HCT116 (cell line): ENCODE results near the gene PKP3. TPM values are rescaled to one million over a fixed set of nuclear protein-coding genes. Genes with fewer than 3 reads are reported as not detected.

Experiments used
- ATAC-seq: fragments of 200-7000 bp; cut with Tn5 transposase; 2 replicates; pipeline ENCODE4 v1.9.1; 2020; ENCODE audit warnings: mild to moderate bottlenecking, moderate library complexity
- BruUV-seq: library from RNA; stranded (reverse); fragments of 400-500 nt; replicated peaks from 2 replicates; lab custom pipeline; 2021; lab: Mats Ljungman, UMichigan
- CTCF ChIA-PET: fragments of 300-600 bp; sonication (Branson Sonifier 250); formaldehyde crosslinking; loops from one replicate; lab custom pipeline; 2021; ENCODE audit warnings: antibody characterized with exemption; lab: Charles Lee
- POLR2A ChIA-PET: fragments of 300-600, 350-600 bp; sonication (Branson Sonifier 250); formaldehyde crosslinking; loops from one replicate; lab custom pipeline; 2021; ENCODE audit warnings: antibody characterized with exemption; lab: Charles Lee
- RAD21 ChIA-PET, 2 experiments: fragments of 300-600 bp; sonication (Branson Sonifier 250); formaldehyde crosslinking; loops; one replicate each; lab custom pipeline; 2023; ENCODE audit warnings: low total read pairs in 2 of 2; ENCODE audit not compliant: uncharacterized antibody in 2 of 2, unreplicated experiment in 2 of 2, low non-redundant PET in 1 of 2; lab: Charles Lee
- DNase-seq: peaks from one replicate; pipeline ENCODE4 v3.0.0-alpha.2; 2010; ENCODE audit warnings: low read depth, low spot score
- H2AFZ ChIP-seq: fragments of 200-600 bp; shearing (Covaris generic), sonication (generic); 2 replicates; pipeline ENCODE4 v1.6.1; 2017; ENCODE audit warnings: low read depth, mixed run types, mixed read lengths, antibody characterized with exemption, low read length; ENCODE audit not compliant: poor library complexity, severe bottlenecking
- H3K27ac ChIP-seq: 2 replicates; pipeline ENCODE4 v1.5.1; 2012; ENCODE audit warnings: low read depth, low read length
- H3K27me3 ChIP-seq: fragments of 200-600 bp; sonication (generic); 2 replicates; pipeline ENCODE4 v1.6.1; 2016; ENCODE audit warnings: mixed run types, low read length, mixed read lengths; ENCODE audit not compliant: insufficient read depth
- H3K36me3 ChIP-seq, 2 experiments: fragments of 200-500 bp in 1 of 2; fragments of 200-600 bp in 1 of 2; sonication (Bioruptor generic) in 1 of 2; sonication (generic) in 1 of 2; 2 replicates each; pipeline versions ENCODE4 v1.5.1 to v1.6.1; 2014 to 2016; ENCODE audit warnings: low read length in 2 of 2, inconsistent platforms in 1 of 2, mixed read lengths in 1 of 2, mixed run types in 1 of 2; ENCODE audit not compliant: insufficient read depth in 2 of 2, control insufficient read depth in 1 of 2
- H3K4me1 ChIP-seq, 2 experiments: fragments of 200-600 bp in 1 of 2; sonication (generic) in 1 of 2; 2 replicates each; pipeline versions ENCODE4 v1.5.1 to v1.6.1; 2012 to 2017; ENCODE audit warnings: low read length in 2 of 2, inconsistent platforms in 1 of 2, mild to moderate bottlenecking in 1 of 2, mixed read lengths in 1 of 2, mixed run types in 1 of 2, moderate library complexity in 1 of 2; ENCODE audit not compliant: insufficient read depth in 2 of 2, control insufficient read depth in 1 of 2
- H3K4me2 ChIP-seq: fragments of 200-600 bp; sonication (generic); 2 replicates; pipeline ENCODE4 v1.6.1; 2017; ENCODE audit warnings: mixed run types, low read length, mixed read lengths
- H3K4me3 ChIP-seq, 2 experiments: fragments of 200-600 bp in 1 of 2; sonication (generic) in 1 of 2; replicated peaks in 1 of 2; 2 replicates each; pipeline ENCODE4 v1.5.1; 2011 to 2016; ENCODE audit warnings: low read length in 2 of 2, control low read depth in 1 of 2, low read depth in 1 of 2, mild to moderate bottlenecking in 1 of 2, mixed read lengths in 1 of 2, mixed run types in 1 of 2
- H3K79me2 ChIP-seq: fragments of 200-600 bp; sonication (generic); 2 replicates; pipeline ENCODE4 v1.6.1; 2017; ENCODE audit warnings: mild to moderate bottlenecking, mixed run types, low read length, moderate library complexity, mixed read lengths; ENCODE audit not compliant: insufficient read depth
- H3K9ac ChIP-seq: fragments of 200-600 bp; sonication (generic); 2 replicates; pipeline ENCODE4 v1.6.1; 2016; ENCODE audit warnings: low read length, mixed read lengths
- H3K9me2 ChIP-seq: fragments of 200-600 bp; sonication (generic), shearing (Covaris generic); 2 replicates; pipeline ENCODE4 v1.6.1; 2017; ENCODE audit warnings: mixed run types, mild to moderate bottlenecking, moderate library complexity; ENCODE audit not compliant: insufficient read depth
- H3K9me3 ChIP-seq, 2 experiments: fragments of 200-500 bp in 1 of 2; fragments of 200-600 bp in 1 of 2; sonication (Bioruptor generic) in 1 of 2; sonication (generic) in 1 of 2; 2 replicates each; pipeline ENCODE4 v1.6.1; 2014 to 2017; ENCODE audit warnings: low read length in 2 of 2, mixed read lengths in 2 of 2, inconsistent platforms in 1 of 2, low read depth in 1 of 2, mild to moderate bottlenecking in 1 of 2, mixed run types in 1 of 2, moderate library complexity in 1 of 2; ENCODE audit not compliant: control insufficient read depth in 1 of 2, insufficient read depth in 1 of 2
- H4K20me1 ChIP-seq: fragments of 200-600 bp; sonication (generic), shearing (Covaris generic); 2 replicates; pipeline ENCODE4 v1.6.1; 2017; ENCODE audit warnings: mixed run types, mild to moderate bottlenecking, moderate library complexity; ENCODE audit not compliant: insufficient read depth
- CBX3 ChIP-seq: IDR thresholded peaks from 2 replicates; pipeline ENCODE4 v1.6.1; 2012; ENCODE audit warnings: low read depth
- EGR1 ChIP-seq: IDR thresholded peaks from 2 replicates; pipeline ENCODE4 v1.6.1; 2012; ENCODE audit warnings: low read depth
- ELF1 ChIP-seq: IDR thresholded peaks from 2 replicates; pipeline ENCODE4 v1.6.1; 2012; ENCODE audit warnings: low read depth, borderline replicate concordance
- EZH2 ChIP-seq: fragments of 200-600 bp; sonication (generic); IDR thresholded peaks from 2 replicates; pipeline ENCODE4 v1.6.1; 2017; ENCODE audit warnings: antibody characterized with exemption, mixed run types
- FOSL1 ChIP-seq: IDR thresholded peaks from 2 replicates; pipeline ENCODE4 v1.6.1; 2012; ENCODE audit warnings: low read depth
- JUND ChIP-seq: IDR thresholded peaks from 2 replicates; pipeline ENCODE4 v1.6.1; 2012
- POLR2A ChIP-seq: IDR thresholded peaks from 2 replicates; pipeline ENCODE4 v1.7.0; 2011; ENCODE audit warnings: borderline replicate concordance; ENCODE audit not compliant: insufficient read depth, insufficient read length; ENCODE audit errors: extremely low read depth
- POLR2AphosphoS5 ChIP-seq: IDR thresholded peaks from 2 replicates; pipeline ENCODE4 v1.6.1; 2011; ENCODE audit warnings: mild to moderate bottlenecking, low read depth, low read length, moderate library complexity
- RAD21 ChIP-seq: IDR thresholded peaks from 2 replicates; pipeline ENCODE4 v1.6.1; 2012; ENCODE audit warnings: low read depth, mild to moderate bottlenecking
- SIN3A ChIP-seq: IDR thresholded peaks from 2 replicates; pipeline ENCODE4 v1.6.1; 2012; ENCODE audit warnings: low read depth
- SP1 ChIP-seq: IDR thresholded peaks from 2 replicates; pipeline ENCODE4 v1.6.1; 2012; ENCODE audit warnings: low read depth
- SRF ChIP-seq: IDR thresholded peaks from 2 replicates; pipeline ENCODE4 v1.6.1; 2012; ENCODE audit warnings: low read depth
- YY1 ChIP-seq: IDR thresholded peaks from 2 replicates; pipeline ENCODE4 v1.6.1; 2011; ENCODE audit warnings: low read length, low read depth, moderate library complexity, mild to moderate bottlenecking; ENCODE audit not compliant: insufficient replicate concordance; ENCODE audit errors: extremely low read depth
- ZFX ChIP-seq: fragments of 450-650 bp; IDR thresholded peaks from 2 replicates; pipeline ENCODE4 v1.6.1; 2017
- ZNF274 ChIP-seq: fragments of 200-500 bp; sonication (Bioruptor generic); IDR thresholded peaks from 2 replicates; pipeline ENCODE4 v1.6.1; 2014; ENCODE audit warnings: mild to moderate bottlenecking, low read depth, low read length, inconsistent platforms
- intact Hi-C: fragments of 100-400 bp; cut with micrococcal nuclease; formaldehyde crosslinking; loops from 2 replicates; pipeline ENCODE4 v1.10.0; 2022
- total RNA-seq: library from RNA; stranded (reverse); gene quantifications from one replicate; pipeline ENCODE4 v1.2.1, GENCODE V29; 2021; ENCODE audit not compliant: unreplicated experiment
- TF ChIP-seq, protein P1 (sequence below): IDR thresholded peaks from 2 replicates; pipeline ENCODE4 v1.6.1; 2011; ENCODE audit warnings: mild to moderate bottlenecking, low read length, moderate library complexity; ENCODE audit not compliant: insufficient replicate concordance; ENCODE audit errors: extremely low read depth
- TF ChIP-seq, protein P2 (sequence below), 3 experiments: fragments of 200-600 bp in 1 of 3; sonication (generic) in 1 of 3; IDR thresholded peaks in 2 of 3; conservative IDR thresholded peaks in 1 of 3; 2 replicates each; pipeline ENCODE4 v1.5.1; 2012 to 2017; ENCODE audit warnings: low read depth in 2 of 3, low read length in 2 of 3, antibody characterized with exemption in 1 of 3, borderline replicate concordance in 1 of 3, control low read depth in 1 of 3, mild to moderate bottlenecking in 1 of 3, mixed read lengths in 1 of 3, mixed run types in 1 of 3, moderate library complexity in 1 of 3; ENCODE audit not compliant: insufficient read depth in 1 of 3
- TF ChIP-seq, protein P3 (sequence below): IDR thresholded peaks from 2 replicates; pipeline ENCODE4 v1.6.1; 2012

Gene PKP3
- total RNA-seq, 1 experiment from 2014 or later, result 157 TPM

DNA sequence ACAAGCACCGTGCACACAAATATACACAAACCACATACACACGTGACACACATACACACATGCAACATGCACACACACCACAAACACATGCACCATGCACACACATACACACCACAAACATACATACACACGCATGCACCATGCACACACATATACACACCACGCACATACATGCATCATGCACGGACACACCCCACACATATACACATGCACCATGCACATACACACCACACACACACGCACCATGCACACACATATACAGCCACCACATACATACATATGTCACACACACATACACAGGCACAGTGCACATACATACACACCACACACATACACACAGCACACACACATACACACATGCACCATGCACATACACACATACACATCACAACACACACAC, 37.4 kb upstream of the PKP3 start (continued):
- TF ChIP-seq, protein P1, sequence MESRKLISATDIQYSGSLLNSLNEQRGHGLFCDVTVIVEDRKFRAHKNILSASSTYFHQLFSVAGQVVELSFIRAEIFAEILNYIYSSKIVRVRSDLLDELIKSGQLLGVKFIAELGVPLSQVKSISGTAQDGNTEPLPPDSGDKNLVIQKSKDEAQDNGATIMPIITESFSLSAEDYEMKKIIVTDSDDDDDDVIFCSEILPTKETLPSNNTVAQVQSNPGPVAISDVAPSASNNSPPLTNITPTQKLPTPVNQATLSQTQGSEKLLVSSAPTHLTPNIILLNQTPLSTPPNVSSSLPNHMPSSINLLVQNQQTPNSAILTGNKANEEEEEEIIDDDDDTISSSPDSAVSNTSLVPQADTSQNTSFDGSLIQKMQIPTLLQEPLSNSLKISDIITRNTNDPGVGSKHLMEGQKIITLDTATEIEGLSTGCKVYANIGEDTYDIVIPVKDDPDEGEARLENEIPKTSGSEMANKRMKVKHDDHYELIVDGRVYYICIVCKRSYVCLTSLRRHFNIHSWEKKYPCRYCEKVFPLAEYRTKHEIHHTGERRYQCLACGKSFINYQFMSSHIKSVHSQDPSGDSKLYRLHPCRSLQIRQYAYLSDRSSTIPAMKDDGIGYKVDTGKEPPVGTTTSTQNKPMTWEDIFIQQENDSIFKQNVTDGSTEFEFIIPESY, result no peak
- TF ChIP-seq EGR1 (no peak), SP1 (no peak)

DNA sequence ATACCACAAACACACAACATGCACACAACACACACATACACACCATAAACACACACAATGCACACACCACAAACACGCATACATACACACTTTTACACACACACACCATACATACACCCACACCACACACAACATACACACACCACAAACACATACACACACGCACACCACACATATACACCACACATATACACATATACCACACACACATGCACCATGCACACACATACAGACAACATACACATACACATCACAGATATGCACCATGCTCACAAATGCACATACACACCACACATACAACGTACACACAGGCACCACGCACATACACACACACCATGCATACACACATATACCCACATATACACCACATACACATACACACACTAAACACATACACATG, 36.4 kb upstream of the PKP3 start:
- H4K20me1 ChIP-seq, result no peaks in the 10 kb centered on the region
- no peak for ATAC-seq
- DNase-seq, result no peak
- TF ChIP-seq RAD21 (no peak), ELF1 (no peak), ZFX (no peak), EZH2 (no peak), POLR2A (no peak), CBX3 (no peak), SRF (no peak), JUND (no peak), POLR2AphosphoS5 (no peak), ZNF274 (no peak), SIN3A (no peak), FOSL1 (no peak), YY1 (no peak), SP1 (no peak)
- TF ChIP-seq, protein P1, result no peak
- TF ChIP-seq, protein P2, sequence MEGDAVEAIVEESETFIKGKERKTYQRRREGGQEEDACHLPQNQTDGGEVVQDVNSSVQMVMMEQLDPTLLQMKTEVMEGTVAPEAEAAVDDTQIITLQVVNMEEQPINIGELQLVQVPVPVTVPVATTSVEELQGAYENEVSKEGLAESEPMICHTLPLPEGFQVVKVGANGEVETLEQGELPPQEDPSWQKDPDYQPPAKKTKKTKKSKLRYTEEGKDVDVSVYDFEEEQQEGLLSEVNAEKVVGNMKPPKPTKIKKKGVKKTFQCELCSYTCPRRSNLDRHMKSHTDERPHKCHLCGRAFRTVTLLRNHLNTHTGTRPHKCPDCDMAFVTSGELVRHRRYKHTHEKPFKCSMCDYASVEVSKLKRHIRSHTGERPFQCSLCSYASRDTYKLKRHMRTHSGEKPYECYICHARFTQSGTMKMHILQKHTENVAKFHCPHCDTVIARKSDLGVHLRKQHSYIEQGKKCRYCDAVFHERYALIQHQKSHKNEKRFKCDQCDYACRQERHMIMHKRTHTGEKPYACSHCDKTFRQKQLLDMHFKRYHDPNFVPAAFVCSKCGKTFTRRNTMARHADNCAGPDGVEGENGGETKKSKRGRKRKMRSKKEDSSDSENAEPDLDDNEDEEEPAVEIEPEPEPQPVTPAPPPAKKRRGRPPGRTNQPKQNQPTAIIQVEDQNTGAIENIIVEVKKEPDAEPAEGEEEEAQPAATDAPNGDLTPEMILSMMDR (IDR thresholded peaks at IDR 0.05 in 2 of 3, conservative IDR thresholded peaks at IDR 0.05 in 1 of 3; ENCODE audit: borderline replicate concordance in 1 of 3, insufficient read depth in 1 of 3, low read depth in 2 of 3, low read length in 2 of 3), result no peak
- TF ChIP-seq, protein P3, sequence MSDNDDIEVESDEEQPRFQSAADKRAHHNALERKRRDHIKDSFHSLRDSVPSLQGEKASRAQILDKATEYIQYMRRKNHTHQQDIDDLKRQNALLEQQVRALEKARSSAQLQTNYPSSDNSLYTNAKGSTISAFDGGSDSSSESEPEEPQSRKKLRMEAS, result no peak
- ChIA-PET RAD21 (no interaction called here), CTCF (no interaction called here), POLR2A (no interaction called here)
- no peak overlapping the region for H3K9ac ChIP-seq
- H2AFZ ChIP-seq, result no peak overlapping the region
- no peaks in the 10 kb centered on the region for H3K36me3 ChIP-seq
- peaks cover 12 to 16% of the 10 kb centered on the region in 2 experiments for H3K4me1 ChIP-seq
- intact Hi-C loops, result loop anchor here (5.0 kb wide), 1 partner anchor 55 kb away; no protein-coding TSS in a partner anchor
- no TSS peak for BruUV-seq
- no peaks in the 10 kb centered on the region for H3K79me2 ChIP-seq
- H3K4me3 ChIP-seq, result no peak overlapping the region
- H3K27me3 ChIP-seq, result no peaks in the 10 kb centered on the region
- H3K27ac ChIP-seq, result no peak overlapping the region
- no peak overlapping the region for H3K4me2 ChIP-seq
- peaks cover 8% of the 10 kb centered on the region in 2 experiments; a peak in 2 of 4 replicates for H3K9me3 ChIP-seq
- no peaks in the 10 kb centered on the region for H3K9me2 ChIP-seq
